ENCODE measurements around the gene CNTN4.

DNA sequence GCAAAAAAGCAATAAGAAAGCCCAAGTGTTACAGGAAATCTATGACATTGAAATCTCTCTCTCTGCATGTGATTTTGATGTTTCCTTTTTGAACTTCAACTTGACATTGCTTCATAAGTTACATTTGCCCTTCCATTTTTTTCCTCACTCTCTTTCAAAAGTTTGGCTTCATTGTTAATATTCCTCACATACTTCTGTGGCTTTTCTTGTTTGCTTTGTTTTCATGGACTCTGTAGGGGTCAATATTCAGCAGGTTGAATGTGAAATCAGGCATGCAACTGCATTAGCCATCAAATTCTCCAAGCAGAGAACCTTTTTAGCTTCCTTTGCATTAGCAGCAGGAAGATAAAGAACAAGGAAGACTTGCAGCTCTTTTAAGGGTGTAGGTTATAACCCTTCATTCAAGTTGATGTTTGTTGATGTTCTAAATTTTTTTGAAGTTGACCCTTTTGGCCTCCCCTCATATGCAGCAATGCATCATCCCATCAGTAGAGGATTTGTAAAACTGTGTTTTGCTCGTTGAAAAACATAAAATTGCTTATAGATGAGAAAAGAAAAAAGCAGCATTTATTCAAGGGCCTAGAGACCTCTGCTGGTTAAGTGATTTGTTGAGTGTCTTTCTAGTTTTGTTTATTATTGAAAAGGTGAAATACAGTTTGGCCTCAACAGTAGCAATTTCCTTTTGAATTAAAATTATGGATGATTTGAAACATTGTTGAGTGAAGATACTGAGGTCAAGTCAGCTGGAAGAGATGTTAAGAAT is 800.1 kb downstream of the CNTN4 start:
- TF ChIP-seq, protein P1, sequence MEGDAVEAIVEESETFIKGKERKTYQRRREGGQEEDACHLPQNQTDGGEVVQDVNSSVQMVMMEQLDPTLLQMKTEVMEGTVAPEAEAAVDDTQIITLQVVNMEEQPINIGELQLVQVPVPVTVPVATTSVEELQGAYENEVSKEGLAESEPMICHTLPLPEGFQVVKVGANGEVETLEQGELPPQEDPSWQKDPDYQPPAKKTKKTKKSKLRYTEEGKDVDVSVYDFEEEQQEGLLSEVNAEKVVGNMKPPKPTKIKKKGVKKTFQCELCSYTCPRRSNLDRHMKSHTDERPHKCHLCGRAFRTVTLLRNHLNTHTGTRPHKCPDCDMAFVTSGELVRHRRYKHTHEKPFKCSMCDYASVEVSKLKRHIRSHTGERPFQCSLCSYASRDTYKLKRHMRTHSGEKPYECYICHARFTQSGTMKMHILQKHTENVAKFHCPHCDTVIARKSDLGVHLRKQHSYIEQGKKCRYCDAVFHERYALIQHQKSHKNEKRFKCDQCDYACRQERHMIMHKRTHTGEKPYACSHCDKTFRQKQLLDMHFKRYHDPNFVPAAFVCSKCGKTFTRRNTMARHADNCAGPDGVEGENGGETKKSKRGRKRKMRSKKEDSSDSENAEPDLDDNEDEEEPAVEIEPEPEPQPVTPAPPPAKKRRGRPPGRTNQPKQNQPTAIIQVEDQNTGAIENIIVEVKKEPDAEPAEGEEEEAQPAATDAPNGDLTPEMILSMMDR (IDR thresholded peaks at IDR 0.05; ENCODE audit: insufficient read depth, low read length), result no peak
- no peak for TF ChIP-seq POLR2AphosphoS5 (IDR thresholded peaks at IDR 0.05; ENCODE audit: low read depth)
- no peak for TF ChIP-seq REST (IDR thresholded peaks at IDR 0.05; ENCODE audit: insufficient replicate concordance, low read depth)
- TF ChIP-seq SPI1 (IDR thresholded peaks at IDR 0.05; ENCODE audit: borderline replicate concordance, low read depth), result no peak
- no peak for TF ChIP-seq GABPA (IDR thresholded peaks at IDR 0.05; ENCODE audit: low read depth)
